ENCODE measurements around the gene PHF20.
"Not testable (repeated sequence)": the region's sequence is repeated elsewhere in the genome, so short reads cannot be mapped to it uniquely, and the experiment has no call there.

DNA sequence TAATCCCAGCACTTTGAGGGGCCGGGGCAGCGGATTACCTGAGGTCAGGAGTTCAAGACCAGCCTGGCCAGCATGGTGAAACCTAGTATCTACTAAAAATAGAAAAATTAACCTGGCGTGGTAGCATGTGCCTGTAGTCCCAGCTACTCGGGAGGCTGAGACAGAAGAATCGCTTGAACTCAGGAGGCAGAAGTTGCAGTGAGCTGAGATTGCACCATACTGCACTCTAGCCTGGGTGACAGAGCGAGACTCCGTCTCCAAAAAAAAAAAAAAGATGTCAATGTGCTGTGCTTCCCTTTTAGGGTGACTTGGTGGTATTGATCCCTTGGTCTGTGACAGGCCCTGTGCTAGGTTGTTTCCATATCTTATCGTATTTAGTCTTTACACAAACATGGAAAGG, 79.8 kb downstream of the PHF20 start:
- TF ChIP-seq, protein P1, sequence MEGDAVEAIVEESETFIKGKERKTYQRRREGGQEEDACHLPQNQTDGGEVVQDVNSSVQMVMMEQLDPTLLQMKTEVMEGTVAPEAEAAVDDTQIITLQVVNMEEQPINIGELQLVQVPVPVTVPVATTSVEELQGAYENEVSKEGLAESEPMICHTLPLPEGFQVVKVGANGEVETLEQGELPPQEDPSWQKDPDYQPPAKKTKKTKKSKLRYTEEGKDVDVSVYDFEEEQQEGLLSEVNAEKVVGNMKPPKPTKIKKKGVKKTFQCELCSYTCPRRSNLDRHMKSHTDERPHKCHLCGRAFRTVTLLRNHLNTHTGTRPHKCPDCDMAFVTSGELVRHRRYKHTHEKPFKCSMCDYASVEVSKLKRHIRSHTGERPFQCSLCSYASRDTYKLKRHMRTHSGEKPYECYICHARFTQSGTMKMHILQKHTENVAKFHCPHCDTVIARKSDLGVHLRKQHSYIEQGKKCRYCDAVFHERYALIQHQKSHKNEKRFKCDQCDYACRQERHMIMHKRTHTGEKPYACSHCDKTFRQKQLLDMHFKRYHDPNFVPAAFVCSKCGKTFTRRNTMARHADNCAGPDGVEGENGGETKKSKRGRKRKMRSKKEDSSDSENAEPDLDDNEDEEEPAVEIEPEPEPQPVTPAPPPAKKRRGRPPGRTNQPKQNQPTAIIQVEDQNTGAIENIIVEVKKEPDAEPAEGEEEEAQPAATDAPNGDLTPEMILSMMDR (IDR thresholded peaks at IDR 0.05) = not testable (repeated sequence)
- not testable (repeated sequence) for TF ChIP-seq POLR2A (IDR thresholded peaks at IDR 0.05)
